GM12872 (cell line): Measurements from ENCODE around the gene FIBCD1.

Experiments used
- CTCF ChIP-seq: IDR thresholded peaks from 3 replicates; pipeline ENCODE4 v1.5.1; 2011; ENCODE audit warnings: low read depth, mild to moderate bottlenecking, low read length, moderate library complexity; ENCODE audit not compliant: insufficient read depth

Gene FIBCD1

DNA sequence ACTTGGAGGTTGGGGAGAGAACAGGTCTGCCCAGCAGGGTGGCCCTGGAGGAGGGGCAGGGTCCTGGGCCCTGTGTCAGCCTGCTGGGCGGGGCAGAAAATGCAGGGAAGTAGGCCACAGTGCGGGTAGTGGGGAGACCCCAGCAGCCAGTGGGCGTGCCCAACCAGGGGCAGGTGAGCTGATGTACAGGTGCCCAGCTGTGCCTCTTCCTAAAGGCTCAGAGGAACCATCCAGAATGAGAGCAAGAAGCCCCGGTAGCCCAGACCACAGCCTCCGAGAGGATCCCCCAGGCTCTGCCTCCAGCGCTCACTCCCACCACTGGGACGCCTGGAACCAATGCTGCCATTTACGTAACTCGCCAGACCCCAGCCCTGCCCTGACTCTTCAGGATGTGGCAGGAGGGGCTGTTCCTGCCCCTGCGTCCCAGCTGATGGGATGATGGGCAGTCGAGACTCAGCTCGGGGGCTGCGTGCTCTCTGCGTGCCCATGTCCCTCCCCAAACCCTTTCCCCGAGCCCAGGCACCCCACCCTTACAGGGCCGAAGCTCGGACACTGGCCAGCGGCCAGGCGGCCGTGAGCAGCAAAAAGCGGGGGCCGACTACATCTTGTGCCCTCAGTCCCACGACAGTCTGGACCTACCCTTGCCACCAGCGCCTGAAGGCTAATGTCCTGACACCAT lies 24.5 kb downstream of the FIBCD1 start:
- no peak for TF ChIP-seq CTCF

GRCh38 chr9:130913599-130914416 lies 25.2 kb downstream of the FIBCD1 start:
- TF ChIP-seq CTCF, result no peak

GRCh38 chr9:130912932-130913598 lies 26.0 kb downstream of the FIBCD1 start:
- no peak for TF ChIP-seq CTCF

DNA sequence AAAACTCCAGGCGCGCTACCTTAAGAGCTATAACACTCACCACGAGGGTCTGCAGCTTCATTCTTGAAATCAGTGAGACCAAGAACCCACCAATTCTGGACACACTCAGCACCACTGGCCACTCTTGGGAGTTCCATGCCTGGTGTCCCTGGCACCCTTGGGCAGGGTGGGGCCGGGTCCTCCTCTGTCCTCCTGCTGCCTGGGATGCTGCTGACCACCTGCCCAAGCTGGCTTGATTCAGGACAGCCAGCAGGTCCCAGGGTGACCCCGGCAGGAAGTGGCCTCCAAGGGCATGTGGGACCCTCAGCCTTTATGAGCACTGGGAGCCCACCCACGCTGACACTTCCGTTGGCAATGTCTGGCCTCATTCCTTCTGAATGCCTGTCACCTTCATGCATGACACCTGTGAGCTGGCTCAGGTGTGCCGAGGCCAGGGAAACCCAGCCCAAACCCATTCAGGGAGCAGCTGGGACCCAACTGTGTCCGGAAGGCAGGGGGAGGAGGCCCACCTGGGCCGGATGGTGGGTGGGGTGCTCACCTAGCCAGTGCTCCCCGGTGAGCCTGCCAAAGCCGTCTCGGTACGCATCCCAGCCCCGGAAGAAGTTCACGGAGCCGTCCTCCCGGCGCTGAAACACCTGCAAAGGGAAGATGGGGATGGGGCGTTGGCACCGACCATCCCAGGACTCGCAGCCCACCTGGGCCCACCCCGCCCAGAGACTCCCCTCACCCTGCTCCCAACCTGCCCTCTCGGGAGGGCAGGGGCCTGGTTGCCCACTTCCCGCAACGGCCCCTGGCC lies 27.6 kb downstream of the FIBCD1 start:
- no peak for TF ChIP-seq CTCF

GRCh38 chr9:130908878-130909355 lies 30.1 kb downstream of the FIBCD1 start:
- no peak for TF ChIP-seq CTCF

DNA sequence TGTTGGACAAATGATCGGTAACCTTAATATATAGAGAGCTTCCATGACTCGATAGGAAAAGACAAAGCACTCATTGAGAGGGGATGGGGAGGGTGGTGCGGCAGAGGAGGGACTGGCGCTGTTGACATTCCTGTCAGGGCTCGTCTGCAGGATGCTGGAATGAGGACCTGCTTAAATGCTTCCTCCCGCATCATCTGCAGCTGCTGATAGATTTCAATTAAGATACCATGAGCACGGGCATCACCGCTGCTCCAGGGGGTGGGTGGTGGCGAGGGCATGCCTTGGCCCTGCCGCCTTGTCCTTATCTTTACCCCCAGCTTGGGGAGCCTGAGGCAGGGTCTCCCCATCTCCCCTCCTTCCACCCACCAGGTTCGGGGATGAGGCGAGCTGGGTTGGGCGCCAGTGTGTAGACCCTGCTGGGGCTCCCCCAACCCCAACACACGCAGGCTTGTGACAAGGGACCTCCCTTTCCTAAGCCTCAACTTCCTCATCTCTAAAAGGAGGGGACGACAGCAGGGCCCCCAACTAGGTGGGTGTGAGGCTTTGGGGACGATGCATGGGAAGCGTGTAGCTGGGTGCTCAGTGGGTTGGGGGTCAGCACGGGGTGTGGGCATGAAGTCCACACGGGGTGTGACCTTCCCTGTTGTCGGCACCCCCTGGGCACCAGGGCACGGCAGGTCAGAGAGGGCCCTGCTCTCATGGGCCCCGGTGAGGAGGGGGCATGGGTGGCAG lies 30.7 kb downstream of the FIBCD1 start:
- no peak for TF ChIP-seq CTCF
